HCT116 (cell line): ENCODE results near the gene NPW.

ENCODE experiments used
- CTCF ChIP-seq, 3 experiments: fragments of 200-600 bp in 1 of 3; sonication (generic) in 1 of 3; IDR thresholded peaks in 2 of 3; conservative IDR thresholded peaks in 1 of 3; 2 replicates each; pipeline ENCODE4 v1.5.1; 2012 to 2017; ENCODE audit warnings: low read depth in 2 of 3, low read length in 2 of 3, antibody characterized with exemption in 1 of 3, borderline replicate concordance in 1 of 3, control low read depth in 1 of 3, mild to moderate bottlenecking in 1 of 3, mixed read lengths in 1 of 3, mixed run types in 1 of 3, moderate library complexity in 1 of 3; ENCODE audit not compliant: insufficient read depth in 1 of 3
- MAX ChIP-seq: IDR thresholded peaks from 2 replicates; pipeline ENCODE4 v1.6.1; 2012
- POLR2AphosphoS5 ChIP-seq: IDR thresholded peaks from 2 replicates; pipeline ENCODE4 v1.6.1; 2011; ENCODE audit warnings: mild to moderate bottlenecking, low read depth, low read length, moderate library complexity

- TF ChIP-seq MAX (no peak), CTCF (IDR thresholded peaks at IDR 0.05 in 2 of 3, conservative IDR thresholded peaks at IDR 0.05 in 1 of 3; ENCODE audit: borderline replicate concordance in 1 of 3, insufficient read depth in 1 of 3, low read depth in 2 of 3, low read length in 2 of 3) (no peak), POLR2AphosphoS5 (no peak)
These were observed 19.0 kb downstream of the NPW start for GRCh38 chr16:2038382-2039231.
